IPS DF 4.7 (cell line): ENCODE data around the gene KIAA1191.

Source experiments
- DNase-seq: peaks from one replicate; pipeline ENCODE4 v3.0.0-alpha.2; 2013; ENCODE audit warnings: low spot score; ENCODE audit errors: extremely low read depth

KIAA1191 gene

GRCh38 chr5:176365351-176366231 lies 4.0 kb upstream of the KIAA1191 start, which contains the start of gene ARL10:
ARL10 (plus strand) TSS chr5:176365487; CDS start chr5:176365564, 77 bp downstream.
- no peak for DNase-seq

GRCh38 chr5:176364765-176365350 lies 3.3 kb upstream of the KIAA1191 start:
- DNase-seq: no peak

GRCh38 chr5:176362233-176362490 lies 598 bp upstream of the KIAA1191 start:
- DNase-seq: no peak

- DNase-seq: no peak
Observed at GRCh38 chr5:176360894-176361436, 599 bp downstream of the KIAA1191 start.

- no peak for DNase-seq
Observed at GRCh38 chr5:176359658-176360057, 1.9 kb downstream of the KIAA1191 start.

GRCh38 chr5:176356179-176356566 lies 5.4 kb downstream of the KIAA1191 start:
- no peak for DNase-seq

- DNase-seq: no peak
Observed at GRCh38 chr5:176355400-176356178, 6.0 kb downstream of the KIAA1191 start.

GRCh38 chr5:176353533-176353932 lies 8.0 kb downstream of the KIAA1191 start:
- no peak for DNase-seq

- DNase-seq: no peak
Observed at GRCh38 chr5:176352116-176352878, 9.3 kb downstream of the KIAA1191 start.

- no peak for DNase-seq
Observed at GRCh38 chr5:176350416-176350815, 11.1 kb downstream of the KIAA1191 start.

- no peak for DNase-seq
Observed at GRCh38 chr5:176342766-176343458, 18.7 kb downstream of the KIAA1191 start.

- DNase-seq: no peak
Observed at GRCh38 chr5:176342158-176342483, 19.4 kb downstream of the KIAA1191 start.

- no peak for DNase-seq
Observed at GRCh38 chr5:176341325-176342157, 20.0 kb downstream of the KIAA1191 start.

GRCh38 chr5:176339304-176339703 lies 22.3 kb downstream of the KIAA1191 start:
- DNase-seq: no peak

GRCh38 chr5:176337913-176338312 lies 23.7 kb downstream of the KIAA1191 start:
- DNase-seq: no peak

GRCh38 chr5:176334031-176334770 lies 27.4 kb downstream of the KIAA1191 start:
- DNase-seq: no peak

GRCh38 chr5:176320577-176320976 lies 41.0 kb downstream of the KIAA1191 start:
- no peak for DNase-seq

GRCh38 chr5:176319827-176320554 lies 41.6 kb downstream of the KIAA1191 start:
- no peak for DNase-seq
